Choroid plexus epithelial cell (primary cell): ENCODE results near the gene SLC8A1.

ENCODE experiments used
- DNase-seq: peaks from one replicate; pipeline ENCODE4 v3.0.0-alpha.2; 2010; ENCODE audit warnings: low read depth
- H3K4me3 ChIP-seq: 2 replicates; pipeline ENCODE4 v1.5.1; 2011; ENCODE audit warnings: low read depth, mild to moderate bottlenecking, control low read depth, low read length, moderate library complexity
- CTCF ChIP-seq: conservative IDR thresholded peaks from 2 replicates; pipeline ENCODE4 v1.5.1; 2011; ENCODE audit warnings: low read depth, mild to moderate bottlenecking, control low read depth, inconsistent platforms, low read length, moderate library complexity

SLC8A1 gene

GRCh38 chr2:40299781-40300180 is 152.1 kb downstream of the SLC8A1 start:
- no peak overlapping the region for H3K4me3 ChIP-seq
- no peak for TF ChIP-seq CTCF
- no peak for DNase-seq

GRCh38 chr2:40299173-40299572 is 152.7 kb downstream of the SLC8A1 start:
- no peak overlapping the region for H3K4me3 ChIP-seq

GRCh38 chr2:40298026-40298425 is 153.9 kb downstream of the SLC8A1 start:
- DNase-seq: no peak
- no peak overlapping the region for H3K4me3 ChIP-seq
- no peak for TF ChIP-seq CTCF

More at GRCh38 chr2:40299173-40299572, 152.7 kb downstream of the SLC8A1 start:
- TF ChIP-seq CTCF: no peak
- DNase-seq: no peak

GRCh38 chr2:40292291-40292690 is 159.6 kb downstream of the SLC8A1 start:
- no peak for TF ChIP-seq CTCF
- no peak for DNase-seq
- H3K4me3 ChIP-seq: no peak overlapping the region

GRCh38 chr2:40289771-40290404 is 162.0 kb downstream of the SLC8A1 start:
- no peak for DNase-seq
- TF ChIP-seq CTCF: no peak
- H3K4me3 ChIP-seq: no peak overlapping the region

- DNase-seq: no peak
- H3K4me3 ChIP-seq: no peak overlapping the region
- no peak for TF ChIP-seq CTCF
Observed at GRCh38 chr2:40287773-40288172, 164.1 kb downstream of the SLC8A1 start.

- no peak overlapping the region for H3K4me3 ChIP-seq
- DNase-seq: no peak
- TF ChIP-seq CTCF: no peak
Observed at GRCh38 chr2:40287195-40287594, 164.7 kb downstream of the SLC8A1 start.
